Epithelial cell of esophagus (primary cell): Measurements from ENCODE around the gene MCTP1.

Source experiments
- DNase-seq: peaks from one replicate; pipeline ENCODE4 v3.0.0; 2010; ENCODE audit warnings: low read depth
- H3K4me3 ChIP-seq: 2 replicates; pipeline ENCODE4 v1.5.1; 2011; ENCODE audit warnings: mild to moderate bottlenecking, low read length, control low read depth
- CTCF ChIP-seq: IDR thresholded peaks from 2 replicates; pipeline ENCODE4 v1.5.1; 2011; ENCODE audit warnings: low read depth, mild to moderate bottlenecking, low read length, control low read depth, inconsistent platforms; ENCODE audit not compliant: insufficient read depth; ENCODE audit errors: missing control alignments

Gene MCTP1

GRCh38 chr5:95022967-95023695 is 261.8 kb downstream of the MCTP1 start:
- TF ChIP-seq CTCF: no peak
- DNase-seq: peak; percentile 1
- no peak overlapping the region for H3K4me3 ChIP-seq

GRCh38 chr5:95020345-95020744 is 264.5 kb downstream of the MCTP1 start:
- TF ChIP-seq CTCF: no peak
- DNase-seq: no peak
- H3K4me3 ChIP-seq: no peak overlapping the region

- no peak overlapping the region for H3K4me3 ChIP-seq
- no peak for DNase-seq
- no peak for TF ChIP-seq CTCF
These were observed 265.9 kb downstream of the MCTP1 start for GRCh38 chr5:95018946-95019345.

GRCh38 chr5:95018511-95018910 is 266.4 kb downstream of the MCTP1 start:
- H3K4me3 ChIP-seq: no peak overlapping the region
- TF ChIP-seq CTCF: no peak
- no peak for DNase-seq

GRCh38 chr5:95009812-95010211 is 275.1 kb downstream of the MCTP1 start:
- no peak for TF ChIP-seq CTCF
- DNase-seq: no peak
- H3K4me3 ChIP-seq: no peak overlapping the region

GRCh38 chr5:95007921-95008597 is 276.8 kb downstream of the MCTP1 start:
- no peak for DNase-seq
- H3K4me3 ChIP-seq: no peak overlapping the region
- TF ChIP-seq CTCF: no peak
